Lower leg skin (tissue), 4 donors: Measurements from ENCODE around the gene LRRN3. TPM values are rescaled to one million over a fixed set of nuclear protein-coding genes. Genes with fewer than 3 reads are reported as not detected.

ENCODE experiments used
- DNase-seq, 2 donors: peaks; one replicate each; pipeline ENCODE4 v3.0.0-alpha.2; 2019; ENCODE audit warnings: low spot score in 2 of 2
- H3K4me3 ChIP-seq: fragments of 200-600 bp; sonication (generic); 2 replicates; pipeline ENCODE4 v1.5.1; 2017; ENCODE audit warnings: mild to moderate bottlenecking, low read depth; ENCODE audit not compliant: poor library complexity, severe bottlenecking
- POLR2A ChIP-seq, 2 donors: fragments of 450-650 bp; IDR thresholded peaks; one replicate each; pipeline ENCODE4 v1.6.1; 2016 to 2017; ENCODE audit warnings: antibody characterized with exemption in 2 of 2, mild to moderate bottlenecking in 1 of 2, moderate library complexity in 1 of 2
- WGBS, 2 donors: methylation state at CpG; one replicate each; pipeline ENCODE4 v1.1.5; 2018; 5-methylcytosine and 5-hydroxymethylcytosine counted together
- intact Hi-C: fragments of 100-400 bp; cut with DNase I; formaldehyde crosslinking; loops from one replicate; pipeline ENCODE4 v1.15.0; 2023; ENCODE audit warnings: low total_unique reads
- total RNA-seq, 4 donors: library from RNA; depleted of rRNA; stranded (reverse); fragments of >200 nt; gene quantifications; one replicate each; pipeline ENCODE4 v1.1.0, GENCODE V29; 2016
- TF ChIP-seq, protein P1 (sequence below), 3 donors: fragments of 450-650 bp; IDR thresholded peaks; one replicate each; pipeline ENCODE4 v1.5.1; 2016; ENCODE audit warnings: antibody characterized with exemption in 3 of 3, mild to moderate bottlenecking in 3 of 3, moderate library complexity in 2 of 3

LRRN3 gene
- total RNA-seq, 4 donors from 2014 or later = 0.16 TPM; not detected in 3

DNA sequence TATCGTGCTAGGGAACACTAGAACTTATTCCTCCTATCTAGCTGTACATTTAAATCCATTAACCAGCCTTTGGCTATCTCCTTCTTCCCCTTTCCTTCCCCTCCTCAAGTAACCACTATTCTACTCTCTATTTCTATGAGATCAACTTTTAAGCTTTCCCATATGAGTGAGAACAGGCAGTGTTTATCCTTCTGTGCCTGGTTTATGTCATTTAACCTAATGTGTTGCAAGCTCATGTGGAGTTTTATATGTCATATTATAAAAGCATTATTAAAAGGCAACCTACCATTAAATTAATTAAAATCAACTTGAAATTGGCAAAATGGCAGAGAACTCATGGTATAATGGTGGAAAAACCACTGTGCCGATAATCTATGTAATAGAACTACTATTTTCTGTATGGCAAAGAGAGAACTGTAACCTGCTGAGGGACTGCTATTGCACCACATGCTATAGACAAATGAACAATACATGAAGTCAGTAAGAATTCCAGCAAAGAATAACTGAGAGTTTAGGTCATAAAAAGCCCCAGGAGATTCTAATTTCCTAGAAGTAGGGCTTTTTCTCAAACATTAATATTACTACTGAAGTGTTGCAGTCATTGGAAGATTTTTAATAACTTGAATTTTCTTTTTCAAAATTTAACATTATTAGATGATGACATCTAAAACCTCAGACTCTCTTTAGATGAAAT is 81.8 kb downstream of the LRRN3 start:
- H3K4me3 ChIP-seq = no peak overlapping the region
- 87 to 94% methylated on average over 2 of the region's 2 CpGs for WGBS, 2 donors
- TF ChIP-seq POLR2A (IDR thresholded peaks at IDR 0.05) = no peak
- TF ChIP-seq, protein P1, sequence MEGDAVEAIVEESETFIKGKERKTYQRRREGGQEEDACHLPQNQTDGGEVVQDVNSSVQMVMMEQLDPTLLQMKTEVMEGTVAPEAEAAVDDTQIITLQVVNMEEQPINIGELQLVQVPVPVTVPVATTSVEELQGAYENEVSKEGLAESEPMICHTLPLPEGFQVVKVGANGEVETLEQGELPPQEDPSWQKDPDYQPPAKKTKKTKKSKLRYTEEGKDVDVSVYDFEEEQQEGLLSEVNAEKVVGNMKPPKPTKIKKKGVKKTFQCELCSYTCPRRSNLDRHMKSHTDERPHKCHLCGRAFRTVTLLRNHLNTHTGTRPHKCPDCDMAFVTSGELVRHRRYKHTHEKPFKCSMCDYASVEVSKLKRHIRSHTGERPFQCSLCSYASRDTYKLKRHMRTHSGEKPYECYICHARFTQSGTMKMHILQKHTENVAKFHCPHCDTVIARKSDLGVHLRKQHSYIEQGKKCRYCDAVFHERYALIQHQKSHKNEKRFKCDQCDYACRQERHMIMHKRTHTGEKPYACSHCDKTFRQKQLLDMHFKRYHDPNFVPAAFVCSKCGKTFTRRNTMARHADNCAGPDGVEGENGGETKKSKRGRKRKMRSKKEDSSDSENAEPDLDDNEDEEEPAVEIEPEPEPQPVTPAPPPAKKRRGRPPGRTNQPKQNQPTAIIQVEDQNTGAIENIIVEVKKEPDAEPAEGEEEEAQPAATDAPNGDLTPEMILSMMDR (IDR thresholded peaks at IDR 0.05) = no peak
- intact Hi-C loops = no loop called here
- DNase-seq = no peak

DNA sequence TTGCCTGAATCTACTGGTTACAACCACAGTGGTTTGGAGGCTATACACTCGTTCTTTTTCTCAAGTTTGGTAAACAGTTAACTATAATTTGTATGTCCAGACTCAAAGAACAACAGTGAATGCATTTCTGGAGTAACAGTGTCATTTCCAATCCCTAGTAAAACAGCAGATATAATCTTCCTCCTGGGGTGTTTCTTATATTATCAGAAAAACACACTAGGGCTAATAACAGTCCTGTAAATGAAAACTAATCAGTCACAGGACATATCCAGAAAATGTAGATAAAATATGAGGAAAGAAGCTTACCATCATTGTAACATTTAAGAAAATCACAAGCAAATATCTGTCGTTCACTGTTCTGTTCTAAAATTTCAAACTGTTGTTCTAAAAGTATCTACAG is 82.6 kb downstream of the LRRN3 start:
- TF ChIP-seq, protein P1 (IDR thresholded peaks at IDR 0.05) = no peak
- no peak for TF ChIP-seq POLR2A (IDR thresholded peaks at IDR 0.05)
- intact Hi-C loops = no loop called here
- no peak for DNase-seq
- no peak overlapping the region for H3K4me3 ChIP-seq
- WGBS, 2 donors = 88 to 92% methylated on average over 2 of the region's 2 CpGs

DNA sequence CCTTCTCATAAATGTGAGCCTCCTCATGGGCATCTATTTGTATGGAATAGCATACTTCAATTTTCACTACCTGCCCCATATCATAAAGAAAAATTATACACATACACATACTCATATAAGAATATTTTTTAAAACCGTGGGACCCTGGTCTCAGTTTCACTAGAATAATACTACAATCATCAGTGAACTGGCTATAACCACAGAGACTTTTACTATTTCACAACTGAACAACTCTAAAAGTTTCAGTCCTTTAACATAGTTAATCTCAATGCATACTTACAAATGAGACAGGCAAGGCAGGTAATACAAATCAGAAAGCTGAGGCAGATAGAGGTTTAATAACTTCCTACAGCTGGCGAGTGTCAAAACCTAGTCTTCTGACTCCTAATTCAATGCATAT is 83.1 kb downstream of the LRRN3 start:
- intact Hi-C loops = no loop called here
- TF ChIP-seq, protein P1 (IDR thresholded peaks at IDR 0.05) = no peak
- TF ChIP-seq POLR2A (IDR thresholded peaks at IDR 0.05) = no peak
- DNase-seq = no peak
- no peak overlapping the region for H3K4me3 ChIP-seq
- WGBS, 2 donors = 93% methylated on average over 2 of the region's 2 CpGs

DNA sequence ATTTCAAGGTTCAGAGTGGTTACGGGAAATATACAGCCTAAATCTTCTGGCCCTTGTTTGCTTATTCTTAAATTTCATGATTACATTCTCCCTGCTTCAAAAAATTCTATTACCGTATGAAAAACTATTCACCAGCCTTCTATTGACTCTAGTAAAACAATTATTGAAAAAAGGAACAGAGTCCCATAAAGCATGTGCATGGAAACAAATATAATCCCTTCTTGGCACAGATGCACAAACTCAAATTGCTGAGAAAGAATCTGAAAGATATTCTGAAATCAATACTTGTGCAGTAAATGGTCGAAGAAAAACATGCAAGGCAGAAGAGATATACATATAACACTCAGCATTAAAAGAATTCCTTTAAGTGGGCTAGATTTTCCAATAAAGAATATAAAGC is 83.6 kb downstream of the LRRN3 start:
- WGBS, 2 donors = 79 to 84% methylated on average over 3 of the region's 3 CpGs
- intact Hi-C loops = no loop called here
- no peak overlapping the region for H3K4me3 ChIP-seq
- no peak for DNase-seq
- TF ChIP-seq POLR2A (IDR thresholded peaks at IDR 0.05) = no peak
- TF ChIP-seq, protein P1 (IDR thresholded peaks at IDR 0.05) = no peak
